NOMO-1 treated with DMSO at 0.1 percent for 48 hours (cell line): ENCODE data around the gene SURF4.

Experiments used
- DNase-seq: peaks from one replicate; lab custom pipeline; 2025; ENCODE audit not compliant: unreplicated experiment; lab: John Stamatoyannopoulos, UW

The SURF4 gene

DNA sequence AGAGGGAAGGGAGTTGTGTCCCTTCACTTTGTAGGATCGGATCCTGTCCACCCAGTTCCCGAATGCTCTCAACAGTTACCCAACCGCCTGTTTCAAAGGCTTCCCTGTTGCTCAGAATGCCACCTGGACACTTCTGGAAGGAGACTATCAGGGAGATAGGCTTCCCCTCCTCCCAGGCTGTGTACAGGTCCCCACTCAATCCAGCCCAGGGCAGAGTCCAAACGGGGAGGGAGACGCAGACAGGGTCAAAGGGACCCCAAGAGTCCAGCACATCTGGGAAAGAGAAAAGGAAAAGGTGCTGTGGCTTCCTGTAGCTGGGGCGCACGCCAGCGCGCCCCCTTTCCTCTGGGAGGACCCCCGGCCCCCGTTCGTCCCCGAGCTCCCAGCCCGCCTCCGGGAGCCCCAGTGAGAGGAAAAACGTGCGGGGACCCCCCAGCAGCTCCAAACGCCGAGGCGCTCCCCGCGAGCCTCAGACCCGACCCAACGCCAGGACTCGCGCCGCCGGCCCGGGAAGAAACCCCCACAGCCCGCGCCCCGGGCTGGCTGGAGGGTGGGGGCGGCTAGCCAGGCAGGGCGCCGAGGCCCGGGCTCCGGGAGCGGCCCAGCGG lies 640 bp downstream of the SURF4 start:
- peak; percentile 28 for DNase-seq

DNA sequence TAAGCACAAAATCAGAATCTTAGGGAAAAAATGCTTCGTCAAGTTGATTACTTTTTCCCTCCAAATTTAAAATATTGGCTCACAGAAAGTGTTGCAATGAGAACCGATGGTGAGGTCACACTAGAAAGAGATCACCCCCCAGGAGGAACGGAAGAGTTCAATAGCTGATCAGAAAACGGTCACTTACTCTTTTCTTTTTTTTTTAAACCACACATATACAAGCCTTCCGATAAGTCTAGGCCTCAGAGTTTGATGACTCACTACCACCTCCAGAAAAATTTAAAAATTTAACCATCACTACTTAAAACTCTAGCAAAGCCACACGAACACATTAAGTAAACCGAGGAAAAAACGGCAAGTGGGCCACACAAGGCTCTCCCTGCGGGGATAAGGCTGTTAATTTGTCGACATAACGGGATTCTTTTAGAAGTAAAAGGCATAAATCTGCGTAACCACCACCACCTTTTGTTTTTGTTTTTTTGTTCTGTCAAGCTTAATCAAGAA lies 1.2 kb downstream of the SURF4 start:
- DNase-seq = peak; percentile 71

DNA sequence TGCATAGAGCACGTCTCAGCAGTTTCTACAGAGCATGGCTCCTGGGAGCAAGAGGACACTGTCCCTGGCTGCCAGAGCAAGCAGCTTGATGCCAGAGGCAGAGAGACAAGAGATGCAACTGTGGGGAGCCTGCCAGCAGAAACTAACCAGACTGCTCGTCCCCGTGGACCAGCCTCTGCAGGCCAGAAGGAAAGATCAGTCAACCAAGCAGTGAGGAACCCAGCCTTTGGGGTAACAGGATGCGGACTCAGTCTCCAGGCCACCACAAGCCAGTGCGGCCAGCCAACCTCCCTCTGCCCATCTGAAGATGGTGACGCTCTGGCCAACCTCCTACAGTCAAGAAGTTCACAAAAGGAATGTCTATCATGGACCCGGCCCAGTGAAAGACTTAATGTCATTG lies 3.7 kb downstream of the SURF4 start:
- DNase-seq = no peak

DNA sequence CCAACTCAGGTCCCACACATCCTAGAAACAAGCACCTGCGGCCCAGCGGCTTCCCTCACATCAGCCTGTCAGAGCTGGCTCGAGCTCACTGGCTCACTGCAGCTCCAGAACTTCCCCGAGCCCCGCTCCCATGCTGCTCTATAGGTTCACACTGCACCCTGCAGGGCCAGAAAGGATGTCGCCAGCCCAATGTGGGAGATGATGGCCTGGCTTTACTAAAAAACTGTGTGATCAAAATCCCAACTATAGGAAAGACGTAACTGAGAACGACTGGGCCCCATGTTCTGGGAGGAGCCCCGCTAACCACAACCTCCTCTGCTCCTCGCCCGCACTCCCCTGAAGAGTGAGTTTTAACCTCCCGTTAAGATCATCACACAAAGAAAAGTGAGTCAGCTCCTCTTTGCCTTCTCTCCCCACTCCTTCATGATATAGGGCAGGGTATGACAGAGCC lies 4.6 kb downstream of the SURF4 start:
- no peak for DNase-seq

DNA sequence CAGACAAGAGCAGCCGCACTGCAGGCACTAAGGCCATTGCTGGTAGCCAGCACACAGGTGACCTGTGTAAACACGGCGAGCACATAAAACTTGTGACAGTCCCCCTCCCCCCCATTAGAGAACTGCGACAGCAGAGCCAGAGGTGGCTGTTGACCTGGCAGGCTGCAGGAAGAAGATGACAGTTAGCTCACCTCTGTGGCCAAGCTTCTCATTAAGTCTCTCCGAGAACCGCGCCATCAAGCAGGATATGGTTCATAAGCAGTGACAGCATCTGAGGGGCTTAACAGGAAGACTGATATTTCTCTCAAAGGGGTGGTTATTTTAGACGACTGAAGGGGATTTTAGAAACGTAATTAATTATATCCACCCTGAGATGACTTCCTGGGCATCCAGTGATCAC lies 5.2 kb downstream of the SURF4 start:
- no peak for DNase-seq

DNA sequence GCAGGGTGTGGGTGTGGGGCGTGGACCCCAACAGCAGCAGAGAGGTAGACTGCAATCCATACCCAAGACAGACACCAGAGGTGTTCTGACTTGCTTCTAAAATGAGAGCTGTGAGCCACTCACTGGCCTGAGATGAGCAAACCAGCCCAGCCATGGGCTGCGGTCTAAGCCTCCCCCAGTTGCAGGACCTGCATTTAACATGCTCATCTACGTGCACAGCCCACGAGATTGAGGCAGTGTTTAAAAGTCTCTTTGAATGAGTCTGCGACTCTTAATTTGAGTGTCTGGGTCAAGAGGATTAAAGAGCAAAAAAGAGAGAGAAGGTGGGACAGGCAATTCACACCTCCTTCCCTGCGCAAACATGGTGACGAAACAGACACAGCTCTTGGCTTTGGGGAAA lies 5.9 kb downstream of the SURF4 start:
- no peak for DNase-seq

DNA sequence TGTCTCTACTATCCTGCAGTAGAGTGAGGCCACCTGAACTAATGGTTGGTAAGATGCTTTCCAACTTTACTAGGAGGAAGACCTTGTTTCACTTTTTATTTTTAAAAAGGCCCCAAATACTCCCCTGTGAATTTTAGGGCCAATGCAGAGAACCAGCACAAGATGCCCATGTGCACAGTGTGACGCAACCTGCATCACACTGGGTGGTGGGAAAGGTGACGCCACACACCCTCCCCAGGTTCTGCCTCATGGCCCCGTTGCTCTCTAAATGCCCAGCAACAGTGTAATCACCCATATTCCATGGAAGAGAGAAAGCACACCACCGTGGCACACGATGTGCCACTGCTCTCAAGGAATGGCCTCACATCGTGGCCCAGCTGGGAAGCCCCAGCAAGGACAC lies 6.4 kb downstream of the SURF4 start:
- DNase-seq = no peak

DNA sequence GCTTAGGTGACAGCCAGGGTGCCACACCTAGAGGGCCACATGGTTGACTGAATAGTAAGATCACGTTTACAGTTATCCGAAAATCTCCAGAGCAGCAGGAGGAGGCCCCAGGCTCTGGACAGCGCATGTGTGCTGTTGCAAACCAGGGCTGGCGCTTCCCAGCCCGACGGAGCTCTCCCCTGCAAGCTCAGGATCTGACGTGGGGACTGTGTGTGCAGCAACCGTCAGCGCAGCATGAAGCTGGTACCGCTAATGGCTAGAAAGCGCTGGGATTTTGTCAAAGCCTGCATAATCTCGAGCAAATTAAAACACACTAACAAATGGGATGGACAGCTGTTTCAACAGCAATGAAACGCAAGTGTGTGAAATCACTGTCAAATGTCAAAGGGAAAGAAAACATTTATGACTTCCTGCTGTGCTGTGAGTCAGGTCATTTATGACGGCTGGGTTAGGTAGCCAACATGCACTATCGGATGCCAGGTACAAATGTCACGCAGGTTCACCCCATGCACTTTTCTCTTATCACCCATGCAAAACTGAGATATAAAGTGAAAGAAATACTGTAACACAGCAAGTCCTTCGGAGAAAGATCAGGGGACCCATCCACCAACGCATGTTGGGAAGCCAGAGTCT lies 7.5 kb downstream of the SURF4 start:
- no peak for DNase-seq

DNA sequence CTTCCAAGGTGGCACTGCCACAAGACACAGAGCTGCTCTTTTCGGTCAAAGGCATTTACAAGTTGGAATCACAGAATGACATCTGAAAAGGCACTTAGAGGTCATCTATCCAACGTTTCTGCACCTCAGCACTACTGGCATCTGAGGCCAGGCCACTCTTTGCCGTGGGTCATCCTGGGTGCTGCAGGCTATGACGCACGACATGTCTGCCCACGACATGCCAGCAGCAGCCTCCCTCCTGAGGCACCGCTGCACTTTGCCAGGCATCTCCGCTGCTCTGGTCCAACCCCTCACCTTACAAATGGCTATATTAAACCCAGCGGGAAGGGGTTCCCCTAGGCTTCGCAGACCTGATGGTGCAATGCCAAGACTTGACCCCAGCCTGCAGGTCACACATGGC lies 8.1 kb downstream of the SURF4 start:
- DNase-seq = no peak

DNA sequence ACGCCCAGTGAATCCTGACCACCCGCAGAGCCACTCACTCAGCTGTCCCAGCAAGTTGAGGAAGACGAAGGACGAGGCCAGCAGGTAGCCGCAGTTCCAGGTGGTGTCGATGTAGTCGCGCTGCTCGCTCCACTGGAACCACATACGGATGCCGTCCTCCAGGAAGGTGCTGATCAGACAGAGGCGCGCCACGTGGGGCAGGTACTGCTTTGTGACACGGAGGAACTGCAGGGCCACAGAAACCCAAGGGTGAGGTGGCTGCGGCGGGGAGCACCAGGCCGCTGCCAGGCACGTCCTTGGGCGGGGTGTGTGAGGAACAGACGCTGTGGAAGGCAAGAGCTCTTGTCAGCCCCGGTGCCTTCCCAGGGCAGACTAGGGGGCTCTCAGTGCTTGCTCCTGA lies 8.6 kb downstream of the SURF4 start:
- DNase-seq = no peak

DNA sequence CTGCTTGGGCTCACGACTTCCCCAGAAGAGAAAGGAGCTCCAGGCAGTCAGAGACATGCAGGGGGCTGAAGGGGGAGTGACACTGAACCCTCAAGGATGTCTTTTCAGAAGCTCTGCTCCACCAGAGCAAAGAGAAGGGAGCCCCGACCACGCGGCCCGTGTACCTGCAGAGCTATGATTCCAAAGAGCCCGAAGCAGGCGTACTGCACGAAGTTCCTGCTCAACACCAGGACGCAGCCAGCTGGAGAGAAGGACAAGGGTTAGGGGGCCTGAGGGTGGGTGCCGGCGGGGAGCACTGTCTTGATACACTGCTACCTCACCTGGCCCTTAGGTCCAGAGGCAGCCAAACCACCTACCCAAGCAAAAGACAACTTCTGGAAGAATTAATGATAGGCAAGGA lies 9.4 kb downstream of the SURF4 start:
- DNase-seq = no peak

DNA sequence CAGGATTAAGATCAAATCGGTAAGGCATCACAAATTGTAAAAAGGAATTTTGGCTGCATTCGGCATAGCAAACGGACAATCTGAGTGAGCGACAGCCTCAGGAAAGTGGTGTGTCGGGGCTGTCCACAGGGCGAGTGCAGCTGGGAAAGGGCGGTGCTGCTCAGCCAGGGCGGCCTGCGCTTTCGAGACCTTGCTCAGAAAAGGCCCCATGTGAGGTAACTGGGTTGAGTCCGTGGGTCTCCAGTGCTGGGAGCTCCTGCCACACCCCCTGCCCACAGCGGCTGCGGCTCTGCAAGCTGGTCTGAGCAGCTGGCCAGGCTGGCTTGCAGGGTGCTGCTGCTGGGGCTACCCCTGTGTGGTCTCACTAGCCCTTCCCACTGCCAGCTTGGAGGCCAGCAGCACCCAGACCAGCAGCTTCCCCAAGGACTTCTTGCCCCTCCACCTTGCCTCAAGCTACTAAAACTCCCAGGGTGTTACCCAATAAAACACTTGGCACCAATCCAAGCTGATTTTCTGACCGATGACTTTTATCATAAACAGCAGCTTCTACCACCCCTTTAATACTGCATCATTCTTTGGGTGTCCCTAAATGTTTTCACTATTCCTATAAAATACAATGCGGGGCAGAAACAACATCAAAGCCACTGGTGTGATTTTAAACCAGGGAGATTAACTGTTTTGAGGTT lies 13.4 kb downstream of the SURF4 start:
- DNase-seq = no peak

DNA sequence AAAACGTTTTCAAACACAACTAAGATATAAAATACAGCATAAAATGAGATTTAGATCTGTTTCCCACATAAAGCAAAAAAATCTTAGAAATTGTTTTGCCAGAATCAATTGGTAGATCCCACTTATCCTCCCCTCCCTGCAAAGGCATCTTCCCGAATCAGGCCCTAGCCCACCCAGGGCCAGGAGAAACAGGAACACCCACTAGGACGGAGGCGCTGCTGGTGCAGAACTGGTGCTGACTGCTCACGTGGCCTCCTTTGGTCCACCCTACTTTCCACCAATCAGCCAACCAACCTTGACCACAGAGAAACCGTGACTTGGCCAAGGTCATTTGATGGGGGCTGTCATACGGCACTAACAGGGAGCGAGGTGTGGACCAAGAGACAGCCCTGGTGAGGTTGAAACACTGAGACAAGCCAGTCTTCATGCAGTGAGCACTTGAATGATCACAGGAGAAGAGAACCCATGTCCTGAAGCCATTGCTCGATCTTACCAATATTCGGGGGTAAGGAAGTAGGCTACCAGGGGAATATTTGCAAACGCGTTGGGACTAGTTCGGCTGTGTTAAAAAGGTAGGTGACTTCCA lies 14.3 kb downstream of the SURF4 start:
- no peak for DNase-seq

DNA sequence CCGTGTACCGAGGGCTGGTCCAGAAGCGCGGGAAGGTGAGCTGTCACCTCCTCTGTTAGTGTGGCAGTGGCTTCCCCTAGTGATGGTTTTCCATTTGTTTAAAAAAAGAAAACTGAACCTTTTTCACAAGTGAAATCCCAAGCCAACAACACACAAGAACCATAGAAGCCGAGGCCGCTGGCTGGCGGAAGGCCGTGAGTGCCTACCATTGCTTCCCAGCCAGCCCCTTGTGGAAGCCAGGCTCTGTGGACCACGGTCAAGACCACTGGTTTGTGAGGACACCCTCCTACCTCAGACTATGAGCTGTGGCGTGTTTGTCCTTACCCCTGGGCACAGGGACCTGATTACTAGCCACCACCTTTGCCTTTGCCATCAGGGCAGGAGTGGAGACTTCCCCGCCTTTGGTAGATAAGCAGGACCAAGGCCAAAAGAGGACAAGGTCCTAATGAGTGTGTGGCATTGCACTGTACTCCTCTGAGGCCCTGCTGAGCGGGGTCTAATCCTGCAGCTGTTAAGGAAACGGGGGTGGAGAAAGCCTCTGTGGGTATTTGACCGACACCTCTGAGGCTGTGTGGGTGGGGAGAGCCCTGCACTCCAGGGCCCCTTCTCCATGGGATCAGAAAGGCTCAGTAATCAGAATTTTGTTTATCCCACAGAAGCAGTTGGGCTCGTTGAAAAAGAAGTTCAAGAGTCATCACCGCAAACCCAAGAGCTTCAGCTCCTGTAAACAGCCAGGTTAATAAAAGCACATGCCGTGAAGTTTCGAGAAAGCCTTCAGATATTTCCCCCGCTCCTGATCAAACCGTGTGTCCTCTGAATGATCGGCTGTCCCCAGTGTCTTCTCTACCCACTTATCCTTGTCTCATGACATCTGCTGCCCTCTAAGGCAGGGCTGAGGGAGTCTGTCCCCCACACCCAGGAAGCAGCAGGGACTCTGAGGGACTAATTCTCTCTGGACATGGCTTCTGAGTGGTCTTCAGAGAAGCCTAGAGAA lies 15.2 kb downstream of the SURF4 start:
- DNase-seq = no peak

DNA sequence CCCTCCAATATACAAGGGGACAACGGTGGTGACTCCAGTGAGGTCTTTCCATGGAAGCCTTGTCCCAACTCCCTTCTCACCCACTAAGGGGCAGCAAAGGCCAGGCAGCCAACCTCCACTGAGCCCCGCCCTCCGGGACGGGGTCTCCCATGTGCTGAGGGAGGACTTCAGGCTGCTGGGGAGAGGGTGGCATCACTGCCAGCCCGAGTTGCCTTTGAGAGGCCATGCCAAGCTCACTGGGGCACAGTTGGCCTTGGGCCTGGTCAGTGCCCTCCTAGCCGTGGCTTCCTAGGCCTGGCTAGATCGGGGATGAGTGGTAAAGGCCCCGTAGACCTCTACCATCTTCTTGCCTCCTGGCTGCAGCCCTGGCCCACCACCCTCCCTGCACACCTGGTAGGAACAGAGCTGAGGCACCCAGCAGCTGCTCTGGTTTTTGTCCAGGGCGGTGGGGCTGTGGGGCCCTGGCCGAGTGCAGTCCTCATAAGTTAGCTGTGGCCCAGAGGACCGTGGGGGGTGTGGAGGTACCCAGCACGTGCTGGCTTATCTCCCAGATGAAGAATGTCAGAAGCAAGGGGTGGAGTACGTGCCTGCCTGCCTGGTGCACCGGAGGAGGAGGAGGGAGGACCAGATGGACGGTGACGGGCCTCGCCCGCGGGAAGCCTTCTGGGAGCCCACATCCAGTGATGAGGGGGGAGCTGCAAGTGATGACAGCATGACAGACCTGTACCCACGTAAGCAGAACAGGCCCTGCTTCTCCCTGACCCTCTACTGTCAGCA lies 16.3 kb downstream of the SURF4 start:
- DNase-seq = no peak

DNA sequence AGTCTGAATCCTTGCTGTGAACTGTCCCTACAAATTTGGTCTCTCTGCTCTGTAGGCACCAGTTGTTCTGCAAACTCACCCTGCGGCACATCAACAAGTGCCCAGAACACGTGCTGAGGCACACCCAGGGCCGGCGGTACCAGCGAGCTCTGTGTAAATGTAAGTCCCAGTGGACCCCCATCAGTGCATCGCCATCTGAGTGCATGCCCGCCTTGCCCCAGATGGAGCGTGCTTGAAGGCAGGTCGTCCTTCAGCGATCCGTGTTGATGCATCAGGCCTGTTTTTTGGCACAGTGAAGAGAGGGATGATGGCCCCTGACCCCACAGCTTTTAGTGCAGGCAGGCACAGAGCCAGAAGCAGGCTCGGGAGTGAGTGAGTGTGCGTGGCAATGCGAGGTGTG lies 18.2 kb downstream of the SURF4 start:
- DNase-seq = no peak

DNA sequence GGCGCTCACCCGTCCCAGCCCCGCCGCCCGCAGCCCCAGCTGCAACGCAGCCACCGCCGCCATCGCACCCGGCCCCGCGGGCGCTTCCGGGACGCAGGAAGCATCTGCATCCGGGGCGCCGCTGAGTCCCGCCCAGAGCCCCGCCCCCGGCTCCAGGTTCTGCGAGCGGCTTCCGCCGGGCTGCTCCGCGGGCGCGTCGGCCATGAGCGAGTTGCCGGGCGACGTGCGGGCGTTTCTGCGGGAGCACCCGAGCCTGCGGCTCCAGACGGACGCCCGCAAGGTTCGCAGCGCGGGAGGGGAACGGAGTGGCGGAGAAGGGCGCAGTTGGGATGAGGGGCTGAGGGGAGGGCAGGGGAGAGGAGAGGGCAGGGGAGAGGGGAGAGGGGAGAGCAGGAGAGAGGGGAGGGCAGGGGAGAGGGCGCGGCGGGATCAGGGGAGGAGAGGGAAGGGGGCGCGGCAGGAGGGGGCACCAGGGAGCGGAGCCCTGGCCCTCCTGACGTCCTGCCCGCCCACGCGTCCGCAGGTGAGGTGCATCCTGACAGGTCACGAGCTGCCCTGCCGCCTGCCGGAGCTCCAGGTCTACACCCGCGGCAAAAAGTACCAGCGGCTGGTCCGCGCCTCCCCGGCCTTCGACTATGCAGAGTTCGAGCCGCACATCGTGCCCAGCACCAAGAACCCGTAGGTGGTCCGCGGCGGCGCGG lies 19.3 kb downstream of the SURF4 start, which contains the start of the genes SURF1 and SURF2:
SURF1 (minus strand) TSS at position 97 of the 701 bp plus-strand sequence; CDS start at position 63, 34 bp downstream.
SURF2 (plus strand) TSS at position 160 of the 701 bp plus-strand sequence; CDS start at position 203, 43 bp downstream.
- peak; percentile 41 for DNase-seq

DNA sequence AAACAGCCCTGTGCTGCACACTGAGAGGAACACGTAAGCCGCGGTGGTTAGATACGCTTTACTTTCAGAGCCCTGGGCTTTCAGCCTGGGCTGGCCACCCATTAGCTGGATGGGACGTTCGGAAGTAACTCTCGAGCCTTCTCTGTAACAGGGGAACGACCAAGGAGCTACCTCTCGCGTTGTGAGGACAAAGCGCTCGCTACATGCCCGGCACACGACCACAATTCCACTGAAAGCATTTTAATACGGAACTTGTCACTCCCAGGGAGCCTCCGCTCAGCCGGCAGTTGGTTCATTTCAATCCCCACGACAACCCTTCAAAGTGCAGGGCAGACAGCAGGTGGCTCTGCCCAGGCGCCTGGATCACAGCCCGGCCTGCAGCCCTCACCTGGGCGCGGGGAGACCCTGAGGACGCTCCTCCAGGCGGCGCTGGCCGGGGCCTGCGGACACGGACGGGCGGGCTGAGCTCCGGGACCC lies 19.9 kb downstream of the SURF4 start:
- peak; percentile 32 for DNase-seq

DNA sequence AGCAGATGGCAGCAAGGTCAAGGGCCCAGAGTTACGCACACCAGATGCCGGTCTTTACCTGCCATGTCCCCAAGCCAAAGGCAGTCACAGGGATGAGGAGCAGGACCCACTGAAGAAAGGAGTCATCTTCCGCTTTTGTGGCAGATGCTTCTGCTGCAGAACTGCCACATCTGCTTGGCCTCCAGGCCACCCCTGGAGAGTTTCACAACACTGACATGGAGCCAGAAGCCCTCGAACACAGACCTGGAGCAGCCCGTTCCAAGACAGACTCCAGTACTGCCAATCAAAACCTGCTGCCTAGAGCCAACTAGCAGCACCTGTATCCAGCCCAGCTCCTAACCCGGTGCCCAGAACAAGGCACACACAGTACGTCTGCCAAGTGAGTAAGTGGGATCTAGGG lies 21.1 kb downstream of the SURF4 start:
- DNase-seq = peak; percentile 60
